ENCODE measurements around the gene FBXO17.
"Not testable (repeated sequence)": the region's sequence is repeated elsewhere in the genome, so short reads cannot be mapped to it uniquely, and the experiment has no call there.

Gene FBXO17

GRCh38 chr19:38942471-38943181, 32.9 kb downstream of the FBXO17 start:
- DNase-seq (ENCODE audit: low read depth), result no peak

- no peak for DNase-seq (ENCODE audit: low read depth)
Measured at GRCh38 chr19:38941979-38942378, 33.6 kb downstream of the FBXO17 start.

- DNase-seq (ENCODE audit: low read depth), result not testable (repeated sequence)
Measured at GRCh38 chr19:38941466-38941865, 34.1 kb downstream of the FBXO17 start.

GRCh38 chr19:38939957-38940356, 35.6 kb downstream of the FBXO17 start:
- no peak for DNase-seq (ENCODE audit: low read depth)

- no peak for DNase-seq (ENCODE audit: low read depth)
Measured at GRCh38 chr19:38933544-38933943, 42.0 kb downstream of the FBXO17 start.

GRCh38 chr19:38932425-38933179, 42.9 kb downstream of the FBXO17 start:
- peak; percentile 34 for DNase-seq (ENCODE audit: low read depth)

- DNase-seq (ENCODE audit: low read depth), result no peak
Measured at GRCh38 chr19:38931521-38931793, 44.1 kb downstream of the FBXO17 start.

GRCh38 chr19:38930776-38931520, 44.6 kb downstream of the FBXO17 start, which contains the start of gene MRPS12:
MRPS12 (plus strand) TSS chr19:38930944; CDS start chr19:38931295, 351 bp downstream.
- peak; percentile 99 for DNase-seq (ENCODE audit: low read depth)

GRCh38 chr19:38929929-38930775, 45.4 kb downstream of the FBXO17 start, which contains the start of gene SARS2:
SARS2 (minus strand) TSS chr19:38930763; CDS start chr19:38930736, 27 bp downstream.
- DNase-seq (ENCODE audit: low read depth), result peak; percentile 94

GRCh38 chr19:38928391-38929001, 47.0 kb downstream of the FBXO17 start:
- DNase-seq (ENCODE audit: low read depth), result no peak

GRCh38 chr19:38924388-38924787, 51.2 kb downstream of the FBXO17 start:
- no peak for DNase-seq (ENCODE audit: low read depth)

- DNase-seq (ENCODE audit: low read depth), result no peak
Measured at GRCh38 chr19:38922482-38922881, 53.1 kb downstream of the FBXO17 start.

- no peak for DNase-seq (ENCODE audit: low read depth)
Measured at GRCh38 chr19:38921420-38922274, 53.9 kb downstream of the FBXO17 start.

GRCh38 chr19:38920602-38921419, 54.7 kb downstream of the FBXO17 start:
- DNase-seq (ENCODE audit: low read depth), result no peak

- DNase-seq (ENCODE audit: low read depth), result no peak
Measured at GRCh38 chr19:38919837-38920601, 55.5 kb downstream of the FBXO17 start.

- no peak for DNase-seq (ENCODE audit: low read depth)
Measured at GRCh38 chr19:38918526-38918925, 57.0 kb downstream of the FBXO17 start.

- no peak for DNase-seq (ENCODE audit: low read depth)
Measured at GRCh38 chr19:38917921-38918491, 57.5 kb downstream of the FBXO17 start.

GRCh38 chr19:38917516-38917915, 58.0 kb downstream of the FBXO17 start:
- no peak for DNase-seq (ENCODE audit: low read depth)

All from fibroblast of the conjunctiva (primary cell).